Hematopoietic multipotent progenitor cell (in vitro differentiated cells): ENCODE results near the gene NEMP2. TPM values are rescaled to one million over a fixed set of nuclear protein-coding genes. Genes with fewer than 3 reads are reported as not detected.
"Not testable (repeated sequence)": the region's sequence is repeated elsewhere in the genome, so short reads cannot be mapped to it uniquely, and the experiment has no call there.

Experiments
- DNase-seq, 3 donors: peaks; one replicate each; pipeline ENCODE4 v3.0.0-alpha.2; 2011 to 2015; ENCODE audit warnings: low read depth in 2 of 3, low spot score in 2 of 3
- total RNA-seq: library from RNA; depleted of rRNA; stranded (reverse); fragments of >200 nt; gene quantifications from one replicate; pipeline ENCODE4 v1.2.3, GENCODE V29; 2012

NEMP2 gene
- total RNA-seq, 1 donor = 6.2 TPM

- DNase-seq = no peak
These were observed 6.6 kb downstream of the NEMP2 start for GRCh38 chr2:190527918-190528317.

- DNase-seq = no peak
These were observed 7.3 kb downstream of the NEMP2 start for GRCh38 chr2:190527214-190527613.

GRCh38 chr2:190526105-190526750 is 8.3 kb downstream of the NEMP2 start:
- DNase-seq = no peak

DNA sequence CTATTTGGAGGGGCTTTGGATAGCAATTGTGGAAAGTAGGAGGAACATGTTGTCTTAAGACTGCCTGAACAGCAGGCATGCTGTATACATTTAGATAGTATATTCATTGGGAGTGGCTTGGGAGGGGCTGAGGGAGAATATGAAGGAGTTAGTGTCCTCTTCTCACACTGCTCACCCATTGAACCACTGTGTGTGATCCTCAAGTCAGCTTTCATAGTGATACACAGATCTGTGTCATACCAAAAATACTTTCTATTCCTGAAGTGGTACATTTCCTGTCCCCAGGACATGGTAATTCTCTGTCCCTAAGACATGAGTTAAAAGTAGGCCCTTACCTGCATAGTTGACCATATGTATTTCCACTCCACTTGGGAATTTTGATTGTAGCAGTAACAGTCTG is 9.6 kb downstream of the NEMP2 start:
- no peak for DNase-seq

DNA sequence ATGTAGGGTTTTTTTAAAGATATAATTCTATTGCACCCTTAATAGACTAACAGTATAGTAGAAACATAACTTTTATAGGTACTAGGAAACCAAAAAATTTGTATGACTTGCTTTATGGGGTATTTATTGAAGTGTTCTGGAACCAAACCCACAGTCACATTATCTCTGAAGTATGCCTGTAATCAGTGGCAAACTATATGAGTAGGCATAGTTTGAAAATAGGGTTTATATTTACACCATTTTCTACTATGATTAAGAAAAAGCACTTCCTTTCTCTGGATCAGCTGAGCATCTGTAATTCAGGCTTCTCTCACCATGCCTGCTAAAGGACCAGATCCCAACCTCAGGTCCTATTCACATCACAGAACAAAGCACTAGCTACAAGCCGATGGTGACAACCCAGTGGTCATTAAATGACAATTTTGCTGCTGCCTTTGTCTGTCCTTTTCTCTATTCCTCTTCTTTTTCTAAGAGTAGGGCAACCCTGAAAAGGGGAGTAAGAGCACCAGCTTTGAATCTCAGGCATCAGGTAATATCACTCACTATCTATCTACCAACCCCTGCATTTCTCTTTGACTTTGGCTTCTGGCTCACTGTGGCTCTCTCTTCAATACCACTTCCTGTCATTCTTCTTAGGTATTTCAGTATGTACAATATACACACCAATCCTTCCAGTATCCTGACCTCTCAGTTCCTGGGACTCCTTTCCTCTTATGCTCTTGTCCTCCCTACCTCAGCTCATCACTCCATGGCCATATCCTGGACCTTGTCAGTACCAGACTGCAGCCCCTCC is 14.4 kb downstream of the NEMP2 start:
- DNase-seq = no peak

GRCh38 chr2:190517468-190517867 is 17.1 kb downstream of the NEMP2 start:
- no peak for DNase-seq

DNA sequence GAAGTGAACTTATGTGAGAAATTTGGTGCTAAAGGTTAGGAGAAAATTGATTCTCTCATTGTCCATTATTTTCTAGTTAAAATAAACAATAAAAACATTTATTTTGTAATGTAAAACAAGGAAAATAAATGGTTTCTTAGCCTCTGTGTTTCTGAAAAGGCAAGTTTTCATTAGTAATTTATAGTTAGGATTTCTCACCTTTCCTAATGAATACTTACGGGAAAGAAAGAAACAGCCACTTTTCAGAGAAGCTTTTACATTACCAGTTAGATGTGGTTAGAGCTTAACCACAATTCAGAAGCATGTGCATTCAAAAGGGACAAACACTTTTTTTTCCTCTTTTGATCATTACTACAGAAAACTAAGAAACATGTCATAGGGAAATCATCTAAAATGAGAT is 18.8 kb downstream of the NEMP2 start:
- DNase-seq = peak in 1 of 3 donors; percentile 53

DNA sequence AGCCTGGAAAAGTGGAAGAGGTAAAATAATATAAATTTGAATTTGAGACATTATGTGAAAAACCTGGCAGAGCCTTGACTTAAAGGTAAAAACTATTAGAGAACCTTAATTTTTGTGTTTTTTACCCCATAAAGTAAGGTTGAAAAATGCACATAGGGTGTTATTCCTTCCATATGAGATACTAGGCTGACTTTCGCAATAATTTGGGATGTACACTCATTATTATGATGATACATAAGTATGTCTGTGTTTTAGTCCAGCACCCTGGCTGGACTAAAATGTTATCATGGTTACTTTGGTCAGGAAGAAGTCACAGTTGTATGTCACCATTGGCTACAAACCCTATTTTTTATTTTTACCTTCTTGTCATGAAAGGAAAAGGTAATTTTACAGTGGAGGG is 19.8 kb downstream of the NEMP2 start:
- no peak for DNase-seq

GRCh38 chr2:190513877-190514276 is 20.6 kb downstream of the NEMP2 start:
- no peak for DNase-seq

GRCh38 chr2:190512539-190513095 is 21.9 kb downstream of the NEMP2 start:
- no peak for DNase-seq

GRCh38 chr2:190511104-190511503 is 23.4 kb downstream of the NEMP2 start:
- peak in 2 of 3 donors; percentile 26 to 38 for DNase-seq

GRCh38 chr2:190509895-190510294 is 24.6 kb downstream of the NEMP2 start:
- not testable (repeated sequence) for DNase-seq

DNA sequence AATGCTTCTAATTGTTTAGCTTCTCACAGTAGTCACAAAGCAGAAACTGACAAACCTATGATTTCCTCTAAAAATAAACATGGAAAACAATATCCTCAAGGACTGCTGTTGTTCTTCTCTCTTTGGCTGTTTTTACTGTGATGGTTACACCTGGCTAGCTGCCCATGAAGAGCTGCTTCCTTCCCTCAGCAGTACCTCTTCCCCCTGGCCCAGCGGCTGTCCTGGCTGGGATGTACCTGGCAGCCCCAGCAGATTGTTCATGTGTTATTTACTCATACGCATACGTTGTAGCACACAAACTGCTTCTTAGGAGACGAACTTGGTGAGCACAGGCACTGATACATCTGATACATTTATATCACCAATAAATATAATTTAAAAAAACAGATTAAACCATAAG is 27.4 kb downstream of the NEMP2 start:
- DNase-seq = no peak

DNA sequence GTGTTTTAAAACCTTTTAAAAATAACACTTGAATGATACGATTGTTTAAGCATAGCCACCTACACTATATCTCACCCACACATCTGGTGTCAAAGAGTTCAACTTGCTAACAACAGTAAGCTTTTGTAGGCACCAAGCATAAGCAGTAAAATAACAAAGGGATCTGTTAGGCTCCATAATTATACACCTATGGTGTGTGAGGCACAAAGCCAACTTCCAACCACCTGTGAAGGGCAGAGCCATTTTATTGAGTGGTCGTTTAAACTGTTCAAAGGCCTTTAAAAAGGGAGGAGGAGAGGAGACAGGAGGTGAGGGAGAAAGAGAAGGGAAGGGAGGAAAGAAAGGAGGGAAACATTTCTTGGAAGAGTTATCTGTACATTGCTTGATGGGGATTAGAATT is 27.9 kb downstream of the NEMP2 start:
- no peak for DNase-seq

DNA sequence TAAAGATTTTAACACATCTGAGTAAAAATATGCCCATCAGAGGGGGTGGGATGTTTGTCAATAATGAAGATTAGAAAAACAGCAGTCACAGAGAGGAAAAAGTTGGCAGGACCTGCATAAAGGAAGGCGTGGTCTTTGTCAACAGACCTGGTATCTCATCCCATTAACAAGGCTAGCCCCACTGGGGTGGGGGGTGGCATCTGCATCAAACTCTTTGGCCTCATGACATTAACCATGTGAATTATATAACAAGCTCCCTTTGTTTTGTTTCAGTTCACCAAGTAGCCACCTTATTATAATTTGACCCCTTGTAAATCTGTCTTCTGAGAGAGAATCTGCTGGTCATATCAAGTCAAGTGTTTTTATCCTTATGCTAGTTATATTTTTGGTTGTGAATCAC is 28.8 kb downstream of the NEMP2 start:
- no peak for DNase-seq

DNA sequence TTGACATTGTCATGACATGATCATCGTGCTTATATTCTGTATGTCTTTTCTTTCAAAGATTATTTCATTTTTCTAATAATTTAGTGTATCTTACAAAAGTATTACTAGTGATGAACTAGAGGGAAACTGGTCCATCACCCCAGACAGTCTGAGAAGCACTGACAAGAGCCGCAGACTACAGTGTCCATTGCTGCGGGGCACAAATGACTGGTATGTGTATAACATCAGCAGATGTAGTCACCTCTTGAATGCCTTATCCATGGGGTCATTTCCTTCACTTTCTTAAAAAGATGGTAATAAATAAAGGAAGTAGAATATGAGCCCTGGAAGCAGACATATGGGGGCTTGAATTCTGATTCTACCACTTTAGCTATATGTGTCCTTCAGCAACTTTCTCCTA is 29.6 kb downstream of the NEMP2 start:
- DNase-seq = no peak

GRCh38 chr2:190503088-190503487 is 31.4 kb downstream of the NEMP2 start:
- no peak for DNase-seq

DNA sequence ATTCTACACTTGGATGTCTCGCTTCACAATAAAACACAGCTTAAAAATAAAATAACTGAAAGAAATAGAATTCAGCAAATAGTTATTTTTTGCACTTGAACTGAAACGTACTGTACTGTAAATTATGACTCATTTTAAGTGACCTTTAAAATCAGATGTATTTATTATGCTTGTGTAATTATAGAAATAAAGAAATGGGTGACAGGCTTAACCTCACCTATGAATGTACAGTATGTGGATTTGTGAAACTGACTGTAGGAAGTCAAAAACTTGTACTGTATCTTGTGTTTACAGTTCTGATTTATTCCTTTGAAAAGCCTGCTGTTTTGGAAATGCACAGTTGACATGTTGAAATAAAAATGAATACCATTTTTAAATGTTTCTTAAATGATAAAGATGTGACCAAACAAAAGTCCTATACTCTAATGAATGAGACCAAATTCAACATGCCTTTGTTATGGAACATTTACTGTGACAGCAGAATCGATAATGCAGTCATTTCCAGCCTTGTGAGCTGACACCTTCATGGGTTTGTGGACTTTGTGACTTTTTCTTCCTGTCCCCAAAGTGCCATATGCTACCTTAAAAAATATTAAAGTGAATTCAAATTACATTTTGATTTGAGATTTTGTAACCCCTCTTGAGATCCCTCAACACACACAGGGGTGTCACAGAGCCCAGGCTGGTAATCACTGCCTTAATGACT is 32.7 kb downstream of the NEMP2 start:
- no peak for DNase-seq

DNA sequence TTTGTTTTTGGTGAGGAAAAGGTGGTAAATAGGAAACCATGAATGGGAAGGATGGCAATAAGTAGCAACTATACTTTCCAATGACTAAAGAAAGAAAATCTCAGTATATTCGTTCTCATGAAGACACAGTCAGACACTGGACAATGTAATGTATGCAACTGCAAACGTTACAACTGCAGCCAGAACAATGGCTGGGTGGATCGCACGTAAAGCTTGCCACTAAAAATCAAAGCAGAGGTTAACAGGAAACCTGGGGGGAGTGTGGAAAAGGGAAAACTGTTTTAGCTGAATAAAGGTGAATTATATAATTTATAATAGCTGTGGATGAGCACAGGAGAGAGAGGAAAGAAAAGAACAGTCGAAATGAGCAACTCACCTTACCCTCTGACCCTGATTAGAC is 33.3 kb downstream of the NEMP2 start:
- no peak for DNase-seq

- DNase-seq = no peak
These were observed 34.4 kb downstream of the NEMP2 start for GRCh38 chr2:190500054-190500502.

- no peak for DNase-seq
These were observed 35.2 kb downstream of the NEMP2 start for GRCh38 chr2:190499273-190499672.
